ENCODE results near the gene ZDHHC7. TPM values are rescaled to one million over a fixed set of nuclear protein-coding genes. Genes with fewer than 3 reads are reported as not detected.

Gene ZDHHC7
- total RNA-seq, 1 experiment from 2014 or later, result 109 TPM

- Mint-ChIP-seq H3K4me3 (ENCODE audit: low read depth, unreplicated experiment) (no peak overlapping the region), H3K9me3 (ENCODE audit: low read depth, unreplicated experiment) (no peaks in the 10 kb centered on the region), H3K27ac (ENCODE audit: unreplicated experiment) (no peak overlapping the region), H3K4me1 (ENCODE audit: low read depth, unreplicated experiment) (peaks cover 58% of the 10 kb centered on the region), H3K27me3 (ENCODE audit: unreplicated experiment) (no peaks in the 10 kb centered on the region), H3K36me3 (ENCODE audit: insufficient read depth, unreplicated experiment) (peaks cover 98% of the 10 kb centered on the region)
- no TSS peak for BruUV-seq (replicated peaks)
- no peak for TF ChIP-seq CTCF (IDR thresholded peaks at IDR 0.05; ENCODE audit: unreplicated experiment)
- intact Hi-C loops (cut with micrococcal nuclease; ENCODE audit: unreplicated experiment), result loop anchor here (5.0 kb wide), 1 partner anchor 37 kb away; the partner anchor contains the start of gene KIAA0513
- no peak for DNase-seq
- CTCF ChIA-PET, result interaction anchor here (0.6 kb wide), 1 partner anchor 9 kb away, joined by 3 read pairs; no protein-coding TSS in a partner anchor
These were observed 21.4 kb downstream of the ZDHHC7 start for GRCh38 chr16:84989749-84990620.

- no peak for DNase-seq
- H3K4me1 Mint-ChIP-seq (ENCODE audit: low read depth, unreplicated experiment), result peaks cover 49% of the 10 kb centered on the region
- BruUV-seq (replicated peaks), result no TSS peak
- CTCF ChIA-PET, result no interaction called here
- H3K36me3 Mint-ChIP-seq (ENCODE audit: insufficient read depth, unreplicated experiment), result peaks cover 92% of the 10 kb centered on the region
- no peak overlapping the region for H3K4me3 Mint-ChIP-seq (ENCODE audit: low read depth, unreplicated experiment)
- no peak for TF ChIP-seq CTCF (IDR thresholded peaks at IDR 0.05; ENCODE audit: unreplicated experiment)
- intact Hi-C loops (cut with micrococcal nuclease; ENCODE audit: unreplicated experiment), result no loop called here
- H3K9me3 Mint-ChIP-seq (ENCODE audit: low read depth, unreplicated experiment), result no peaks in the 10 kb centered on the region
- no peaks in the 10 kb centered on the region for H3K27me3 Mint-ChIP-seq (ENCODE audit: unreplicated experiment)
- H3K27ac Mint-ChIP-seq (ENCODE audit: unreplicated experiment), result no peak overlapping the region
These were observed 22.8 kb downstream of the ZDHHC7 start for GRCh38 chr16:84988328-84989080.

GRCh38 chr16:84986879-84987278 is 24.5 kb downstream of the ZDHHC7 start:
- peaks cover 46% of the 10 kb centered on the region for H3K4me1 Mint-ChIP-seq (ENCODE audit: low read depth, unreplicated experiment)
- H3K36me3 Mint-ChIP-seq (ENCODE audit: insufficient read depth, unreplicated experiment), result peaks cover 92% of the 10 kb centered on the region
- no peak overlapping the region for H3K4me3 Mint-ChIP-seq (ENCODE audit: low read depth, unreplicated experiment)
- peak overlapping the region; percentile 13 for H3K27ac Mint-ChIP-seq (ENCODE audit: unreplicated experiment)
- CTCF ChIA-PET, result no interaction called here
- no peaks in the 10 kb centered on the region for H3K27me3 Mint-ChIP-seq (ENCODE audit: unreplicated experiment)
- TF ChIP-seq CTCF (IDR thresholded peaks at IDR 0.05; ENCODE audit: unreplicated experiment), result no peak
- no peak for DNase-seq
- BruUV-seq (replicated peaks), result no TSS peak
- intact Hi-C loops (cut with micrococcal nuclease; ENCODE audit: unreplicated experiment), result no loop called here
- no peaks in the 10 kb centered on the region for H3K9me3 Mint-ChIP-seq (ENCODE audit: low read depth, unreplicated experiment)

GRCh38 chr16:84986102-84986501 is 25.2 kb downstream of the ZDHHC7 start:
- CTCF ChIA-PET, result interaction anchor here (1.4 kb wide), 1 partner anchor 9 kb away, joined by 5 read pairs; no protein-coding TSS in a partner anchor
- Mint-ChIP-seq H3K4me3 (ENCODE audit: low read depth, unreplicated experiment) (peak overlapping the region; percentile 1), H3K27ac (ENCODE audit: unreplicated experiment) (peak overlapping the region; percentile 13), H3K4me1 (ENCODE audit: low read depth, unreplicated experiment) (peaks cover 49% of the 10 kb centered on the region), H3K27me3 (ENCODE audit: unreplicated experiment) (no peaks in the 10 kb centered on the region), H3K9me3 (ENCODE audit: low read depth, unreplicated experiment) (no peaks in the 10 kb centered on the region), H3K36me3 (ENCODE audit: insufficient read depth, unreplicated experiment) (peaks cover 92% of the 10 kb centered on the region)
- intact Hi-C loops (cut with micrococcal nuclease; ENCODE audit: unreplicated experiment), result no loop called here
- BruUV-seq (replicated peaks), result no TSS peak
- TF ChIP-seq CTCF (IDR thresholded peaks at IDR 0.05; ENCODE audit: unreplicated experiment), result no peak
- DNase-seq, result no peak

Data from Calu3 (cell line).